Astrocyte (in vitro differentiated cells and primary cell): ENCODE results near the gene SERPINA1. TPM values are rescaled to one million over a fixed set of nuclear protein-coding genes. Genes with fewer than 3 reads are reported as not detected.

Experiments used
- DNase-seq: peaks from one replicate; pipeline ENCODE4 v3.0.0-alpha.2; 2010; ENCODE audit warnings: low read depth
- FAIRE-seq: peaks from 2 replicates; lab custom pipeline; 2011; peaks lifted over from hg19 to GRCh38; lab: Jason Lieb, UNC
- H2AFZ ChIP-seq: 2 replicates; pipeline ENCODE4 v1.6.0; 2012; ENCODE audit warnings: low read depth, low read length, inconsistent platforms
- H3K27ac ChIP-seq: 2 replicates; pipeline ENCODE4 v1.5.1; 2011; ENCODE audit warnings: low read depth, low read length, inconsistent platforms
- H3K27me3 ChIP-seq: 2 replicates; pipeline ENCODE4 v1.6.0; 2011; ENCODE audit warnings: low read length, inconsistent platforms; ENCODE audit not compliant: insufficient read depth
- H3K36me3 ChIP-seq: 2 replicates; pipeline ENCODE4 v1.5.1; 2011; ENCODE audit warnings: low read length, inconsistent platforms; ENCODE audit not compliant: insufficient read depth
- H3K4me1 ChIP-seq: 2 replicates; pipeline ENCODE4 v1.5.1; 2011; ENCODE audit warnings: low read length, inconsistent platforms; ENCODE audit not compliant: insufficient read depth
- H3K4me2 ChIP-seq: 2 replicates; pipeline ENCODE4 v1.6.0; 2012; ENCODE audit warnings: low read length, inconsistent platforms
- H3K4me3 ChIP-seq: 2 replicates; pipeline ENCODE4 v1.5.1; 2011; ENCODE audit warnings: low read depth, mild to moderate bottlenecking, low read length, inconsistent platforms; ENCODE audit not compliant: insufficient read depth
- H3K79me2 ChIP-seq: 2 replicates; pipeline ENCODE4 v1.6.0; 2012; ENCODE audit warnings: mild to moderate bottlenecking, low read length, inconsistent platforms; ENCODE audit not compliant: insufficient read depth
- H3K9ac ChIP-seq: 2 replicates; pipeline ENCODE4 v1.6.0; 2012; ENCODE audit warnings: mild to moderate bottlenecking, low read length, inconsistent platforms
- H3K9me3 ChIP-seq: 2 replicates; pipeline ENCODE4 v1.5.1; 2012; ENCODE audit warnings: low read depth, mild to moderate bottlenecking, low read length, inconsistent platforms; ENCODE audit not compliant: insufficient read depth
- H4K20me1 ChIP-seq: 2 replicates; pipeline ENCODE4 v1.6.0; 2012; ENCODE audit warnings: low read length, inconsistent platforms; ENCODE audit not compliant: insufficient read depth
- H3K27ac Mint-ChIP-seq: one replicate; pipeline ENCODE4 v1.8.0; 2021; ENCODE audit warnings: mild to moderate bottlenecking, mixed read lengths; ENCODE audit not compliant: unreplicated experiment
- H3K27me3 Mint-ChIP-seq: one replicate; pipeline ENCODE4 v1.8.0; 2021; ENCODE audit warnings: low read depth, mixed read lengths; ENCODE audit not compliant: unreplicated experiment
- H3K36me3 Mint-ChIP-seq: one replicate; pipeline ENCODE4 v1.8.0; 2021; ENCODE audit warnings: low read depth, mixed read lengths; ENCODE audit not compliant: unreplicated experiment
- H3K4me1 Mint-ChIP-seq: one replicate; pipeline ENCODE4 v1.8.0; 2021; ENCODE audit warnings: low read depth, mixed read lengths; ENCODE audit not compliant: unreplicated experiment
- H3K4me3 Mint-ChIP-seq: one replicate; pipeline ENCODE4 v1.8.0; 2021; ENCODE audit warnings: mild to moderate bottlenecking, moderate library complexity, mixed read lengths; ENCODE audit not compliant: unreplicated experiment
- H3K9me3 Mint-ChIP-seq: one replicate; pipeline ENCODE4 v1.8.0; 2021; ENCODE audit warnings: mild to moderate bottlenecking, mixed read lengths; ENCODE audit not compliant: unreplicated experiment
- CTCF ChIP-seq: IDR thresholded peaks from 2 replicates; pipeline ENCODE4 v1.5.1; 2011; ENCODE audit warnings: low read depth, mild to moderate bottlenecking, inconsistent platforms, low read length, moderate library complexity; ENCODE audit not compliant: insufficient read depth
- EZH2 ChIP-seq: IDR thresholded peaks from 2 replicates; pipeline ENCODE4 v1.6.1; 2012; ENCODE audit warnings: mild to moderate bottlenecking, low read length, inconsistent platforms; ENCODE audit not compliant: insufficient read depth
- total RNA-seq: library from RNA; stranded (reverse); gene quantifications from 2 replicates; pipeline ENCODE4 v1.2.1, GENCODE V29; 2021

Gene SERPINA1
- total RNA-seq, 1 donor from 2014 or later = 0.98 TPM

- H3K79me2 ChIP-seq = no peaks in the 10 kb centered on the region
- no peaks in the 10 kb centered on the region for H3K9me3 ChIP-seq
- H3K27me3 ChIP-seq = no peaks in the 10 kb centered on the region
- DNase-seq (no peak), FAIRE-seq (no peak)
- Mint-ChIP-seq H3K36me3 (peaks cover 3% of the 10 kb centered on the region), H3K27ac (no peak overlapping the region), H3K4me3 (no peak overlapping the region), H3K9me3 (peaks cover 7% of the 10 kb centered on the region), H3K27me3 (peaks cover 26% of the 10 kb centered on the region), H3K4me1 (peaks cover 14% of the 10 kb centered on the region)
- no peaks in the 10 kb centered on the region for H4K20me1 ChIP-seq
- H2AFZ ChIP-seq = no peak overlapping the region
- H3K9ac ChIP-seq = no peak overlapping the region
- no peak overlapping the region for H3K4me2 ChIP-seq
- no peak for TF ChIP-seq CTCF
- no peak for TF ChIP-seq EZH2
- H3K4me1 ChIP-seq = peaks cover 32% of the 10 kb centered on the region
- no peak overlapping the region for H3K27ac ChIP-seq
- H3K36me3 ChIP-seq = no peaks in the 10 kb centered on the region
- no peak overlapping the region for H3K4me3 ChIP-seq
Measured at GRCh38 chr14:94376976-94377865, 11.2 kb downstream of the SERPINA1 start.

GRCh38 chr14:94376108-94376975 is 12.1 kb downstream of the SERPINA1 start:
- Mint-ChIP-seq H3K36me3 (peaks cover 3% of the 10 kb centered on the region), H3K27me3 (peaks cover 26% of the 10 kb centered on the region), H3K9me3 (peaks cover 7% of the 10 kb centered on the region), H3K4me3 (no peak overlapping the region), H3K4me1 (peaks cover 14% of the 10 kb centered on the region), H3K27ac (no peak overlapping the region)
- no peak for TF ChIP-seq CTCF
- TF ChIP-seq EZH2 = no peak
- H3K27ac ChIP-seq = no peak overlapping the region
- H3K36me3 ChIP-seq = no peaks in the 10 kb centered on the region
- H3K9me3 ChIP-seq = no peaks in the 10 kb centered on the region
- H3K9ac ChIP-seq = no peak overlapping the region
- FAIRE-seq = no peak
- DNase-seq = no peak
- H3K79me2 ChIP-seq = no peaks in the 10 kb centered on the region
- no peak overlapping the region for H3K4me2 ChIP-seq
- no peak overlapping the region for H2AFZ ChIP-seq
- no peaks in the 10 kb centered on the region for H3K27me3 ChIP-seq
- peaks cover 32% of the 10 kb centered on the region for H3K4me1 ChIP-seq
- no peaks in the 10 kb centered on the region for H4K20me1 ChIP-seq
- H3K4me3 ChIP-seq = no peak overlapping the region
